SH-SY5Y (cell line): ENCODE measurements around the gene ITGA3.

Experiments
- GATA2 ChIP-seq: IDR thresholded peaks from 2 replicates; pipeline ENCODE4 v1.6.1; 2011; ENCODE audit warnings: mild to moderate bottlenecking, low read depth, low read length
- GATA3 ChIP-seq: IDR thresholded peaks from 2 replicates; pipeline ENCODE4 v1.6.1; 2011; ENCODE audit warnings: low read depth, mild to moderate bottlenecking, low read length, moderate library complexity

GRCh38 chr17:50139185-50139783 lies 83.4 kb downstream of the ITGA3 start:
- no peak for TF ChIP-seq GATA2
- no peak for TF ChIP-seq GATA3
